ENCODE results near the gene SLC18A3. TPM values are rescaled to one million over a fixed set of nuclear protein-coding genes. Genes with fewer than 3 reads are reported as not detected.

Gene SLC18A3
- total RNA-seq, 1 donor from 2014 or later, result not detected

GRCh38 chr10:49627644-49628247, 17.6 kb downstream of the SLC18A3 start:
- no peak overlapping the region for H3K4me3 ChIP-seq (ENCODE audit: low read depth, low read length)
- no peaks in the 10 kb centered on the region for H3K36me3 ChIP-seq (ENCODE audit: control insufficient read depth, insufficient read depth, low read length)
- FAIRE-seq (no peak), DNase-seq (ENCODE audit: low read depth) (no peak)
- H3K27me3 ChIP-seq (ENCODE audit: control insufficient read depth, insufficient read depth, low read length), result no peaks in the 10 kb centered on the region
- TF ChIP-seq, protein P1, sequence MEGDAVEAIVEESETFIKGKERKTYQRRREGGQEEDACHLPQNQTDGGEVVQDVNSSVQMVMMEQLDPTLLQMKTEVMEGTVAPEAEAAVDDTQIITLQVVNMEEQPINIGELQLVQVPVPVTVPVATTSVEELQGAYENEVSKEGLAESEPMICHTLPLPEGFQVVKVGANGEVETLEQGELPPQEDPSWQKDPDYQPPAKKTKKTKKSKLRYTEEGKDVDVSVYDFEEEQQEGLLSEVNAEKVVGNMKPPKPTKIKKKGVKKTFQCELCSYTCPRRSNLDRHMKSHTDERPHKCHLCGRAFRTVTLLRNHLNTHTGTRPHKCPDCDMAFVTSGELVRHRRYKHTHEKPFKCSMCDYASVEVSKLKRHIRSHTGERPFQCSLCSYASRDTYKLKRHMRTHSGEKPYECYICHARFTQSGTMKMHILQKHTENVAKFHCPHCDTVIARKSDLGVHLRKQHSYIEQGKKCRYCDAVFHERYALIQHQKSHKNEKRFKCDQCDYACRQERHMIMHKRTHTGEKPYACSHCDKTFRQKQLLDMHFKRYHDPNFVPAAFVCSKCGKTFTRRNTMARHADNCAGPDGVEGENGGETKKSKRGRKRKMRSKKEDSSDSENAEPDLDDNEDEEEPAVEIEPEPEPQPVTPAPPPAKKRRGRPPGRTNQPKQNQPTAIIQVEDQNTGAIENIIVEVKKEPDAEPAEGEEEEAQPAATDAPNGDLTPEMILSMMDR (IDR thresholded peaks at IDR 0.05; ENCODE audit: insufficient read depth, low read length, severe bottlenecking), result no peak

- FAIRE-seq (no peak), DNase-seq (ENCODE audit: low read depth) (no peak)
- TF ChIP-seq, protein P1 (IDR thresholded peaks at IDR 0.05; ENCODE audit: insufficient read depth, low read length, severe bottlenecking), result no peak
- Histone ChIP-seq H3K36me3 (ENCODE audit: control insufficient read depth, insufficient read depth, low read length) (no peaks in the 10 kb centered on the region), H3K4me3 (ENCODE audit: low read depth, low read length) (no peak overlapping the region), H3K27me3 (ENCODE audit: control insufficient read depth, insufficient read depth, low read length) (no peaks in the 10 kb centered on the region)
Observed at GRCh38 chr10:49628599-49628998, 18.5 kb downstream of the SLC18A3 start.

- no peak for DNase-seq (ENCODE audit: low read depth)
Observed at GRCh38 chr10:49629431-49629881, 19.3 kb downstream of the SLC18A3 start.

DNA sequence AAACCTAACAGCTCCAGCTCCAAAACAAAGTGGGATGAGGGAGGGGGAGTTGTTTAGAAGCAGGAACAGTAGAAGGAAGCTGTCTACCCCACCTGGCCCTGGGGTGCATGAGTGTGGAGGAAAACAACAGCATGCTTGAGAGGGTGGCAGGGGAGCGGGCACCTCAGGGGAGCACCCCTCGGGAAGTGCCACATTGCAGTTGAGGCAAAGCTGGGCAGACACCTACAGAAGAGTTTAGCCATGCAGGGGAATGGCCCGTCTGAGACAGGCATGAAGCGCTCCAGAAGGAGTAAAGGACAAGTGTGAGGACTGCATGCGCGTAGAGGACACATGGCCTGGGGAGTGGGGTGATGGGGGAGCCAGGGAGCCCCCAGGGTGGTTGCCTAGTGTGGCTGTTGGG, 21.9 kb downstream of the SLC18A3 start:
- no peak overlapping the region for H3K4me3 ChIP-seq (ENCODE audit: low read depth, low read length)
- no peak for FAIRE-seq
- TF ChIP-seq, protein P1 (IDR thresholded peaks at IDR 0.05; ENCODE audit: insufficient read depth, low read length, severe bottlenecking), result no peak
- DNase-seq (ENCODE audit: low read depth), result no peak
- H3K36me3 ChIP-seq (ENCODE audit: control insufficient read depth, insufficient read depth, low read length), result no peaks in the 10 kb centered on the region
- no peaks in the 10 kb centered on the region for H3K27me3 ChIP-seq (ENCODE audit: control insufficient read depth, insufficient read depth, low read length)

More at GRCh38 chr10:49629431-49629881, 19.3 kb downstream of the SLC18A3 start:
- no peak for FAIRE-seq
- TF ChIP-seq, protein P1 (IDR thresholded peaks at IDR 0.05; ENCODE audit: insufficient read depth, low read length, severe bottlenecking), result no peak
- Histone ChIP-seq H3K4me3 (ENCODE audit: low read depth, low read length) (no peak overlapping the region), H3K27me3 (ENCODE audit: control insufficient read depth, insufficient read depth, low read length) (no peaks in the 10 kb centered on the region), H3K36me3 (ENCODE audit: control insufficient read depth, insufficient read depth, low read length) (no peaks in the 10 kb centered on the region)

GRCh38 chr10:49632406-49633317, 22.6 kb downstream of the SLC18A3 start:
- Histone ChIP-seq H3K36me3 (ENCODE audit: control insufficient read depth, insufficient read depth, low read length) (no peaks in the 10 kb centered on the region), H3K27me3 (ENCODE audit: control insufficient read depth, insufficient read depth, low read length) (peaks cover 2% of the 10 kb centered on the region), H3K4me3 (ENCODE audit: low read depth, low read length) (no peak overlapping the region)
- FAIRE-seq (no peak), DNase-seq (ENCODE audit: low read depth) (peak; percentile 54)
- TF ChIP-seq, protein P1 (IDR thresholded peaks at IDR 0.05; ENCODE audit: insufficient read depth, low read length, severe bottlenecking), result no peak

Data from bronchial epithelial cell (primary cell).